HEK293 (cell line): ENCODE results near the gene SLC36A3.

ENCODE experiments used
- CTCF ChIA-PET: fragments of 350-600 bp; formaldehyde crosslinking; extraction: SDS; loops from one replicate; lab custom pipeline; 2021; ENCODE audit warnings: antibody characterized with exemption; lab: Yijun Ruan, JAX
- POLR2A ChIA-PET: fragments of 300-600 bp; formaldehyde crosslinking; extraction: SDS; loops from one replicate; lab custom pipeline; 2020; ENCODE audit warnings: antibody characterized with exemption, inconsistent platforms; lab: Yijun Ruan, JAX
- H3K27ac ChIP-seq: fragments of 200-500 bp; sonication (Bioruptor generic); 2 replicates; pipeline ENCODE4 v1.5.1; 2014; ENCODE audit warnings: low read depth, low read length, control low read depth, inconsistent platforms; ENCODE audit errors: extremely low read depth
- H3K36me3 ChIP-seq, 2 experiments: fragments of 200-500 bp in 1 of 2; sonication (Bioruptor generic) in 1 of 2; 1 replicate in 1 of 2; 2 replicates in 1 of 2; pipeline ENCODE4 v1.5.1; 2014 to 2017; ENCODE audit warnings: inconsistent platforms in 2 of 2, low read length in 2 of 2; ENCODE audit not compliant: control insufficient read depth in 2 of 2, insufficient read depth in 1 of 2
- H3K4me1 ChIP-seq: fragments of 200-500 bp; sonication (Bioruptor generic); 2 replicates; pipeline ENCODE4 v1.5.1; 2014; ENCODE audit warnings: mild to moderate bottlenecking, low read length, inconsistent platforms; ENCODE audit not compliant: control insufficient read depth, insufficient read depth
- H3K4me3 ChIP-seq: 2 replicates; pipeline ENCODE4 v1.5.1; 2011; ENCODE audit warnings: low read depth, mild to moderate bottlenecking, control low read depth, low read length, moderate library complexity
- H3K9me3 ChIP-seq: fragments of 200-500 bp; sonication (Bioruptor generic); 2 replicates; pipeline ENCODE4 v1.5.1; 2014; ENCODE audit warnings: low read depth, low read length, inconsistent platforms; ENCODE audit not compliant: control insufficient read depth, insufficient read depth
- GLIS2 ChIP-seq: fragments of 450-650 bp; formaldehyde crosslinking; IDR thresholded peaks from 2 replicates; pipeline ENCODE4 v1.5.1; 2016; ENCODE audit warnings: missing biosample characterization, missing genetic modification characterization
- KLF1 ChIP-seq: fragments of 450-650 bp; formaldehyde crosslinking; IDR thresholded peaks from 2 replicates; pipeline ENCODE4 v1.5.1; 2016; ENCODE audit warnings: missing biosample characterization, missing genetic modification characterization
- SETDB1 ChIP-seq: IDR thresholded peaks from one replicate; pipeline ENCODE4 v1.6.1; 2017; ENCODE audit warnings: mild to moderate bottlenecking, low read length, moderate library complexity, mixed read lengths; ENCODE audit not compliant: insufficient read length
- TRIM28 ChIP-seq: IDR thresholded peaks from 2 replicates; pipeline ENCODE4 v1.6.1; 2011; ENCODE audit warnings: low read length, control low read depth, borderline replicate concordance
- YY1 ChIP-seq: fragments of 450-650 bp; formaldehyde crosslinking; IDR thresholded peaks from 2 replicates; pipeline ENCODE4 v1.5.1; 2018; ENCODE audit warnings: missing biosample characterization, missing genetic modification characterization
- ZBTB17 ChIP-seq: fragments of 450-650 bp; formaldehyde crosslinking; IDR thresholded peaks from 2 replicates; pipeline ENCODE4 v1.5.1; 2016; ENCODE audit warnings: missing biosample characterization, missing genetic modification characterization
- ZBTB49 ChIP-seq: fragments of 450-650 bp; formaldehyde crosslinking; IDR thresholded peaks from 2 replicates; pipeline ENCODE4 v1.5.1; 2016; ENCODE audit warnings: missing biosample characterization, missing genetic modification characterization, low read depth
- ZNF18 ChIP-seq: fragments of 450-650 bp; formaldehyde crosslinking; IDR thresholded peaks from 2 replicates; pipeline ENCODE4 v1.5.1; 2016; ENCODE audit warnings: missing biosample characterization, missing genetic modification characterization
- ZNF19 ChIP-seq: fragments of 450-650 bp; formaldehyde crosslinking; IDR thresholded peaks from 2 replicates; pipeline ENCODE4; 2016; ENCODE audit warnings: missing biosample characterization, missing genetic modification characterization, low read depth
- ZNF202 ChIP-seq: fragments of 450-650 bp; formaldehyde crosslinking; IDR thresholded peaks from 2 replicates; pipeline ENCODE4 v1.5.1; 2016; ENCODE audit warnings: missing biosample characterization, missing genetic modification characterization, borderline replicate concordance
- ZNF335 ChIP-seq: fragments of 450-650 bp; formaldehyde crosslinking; conservative IDR thresholded peaks from 2 replicates; pipeline ENCODE4 v1.5.1; 2016; ENCODE audit warnings: missing biosample characterization, missing genetic modification characterization
- ZNF350 ChIP-seq: fragments of 450-650 bp; formaldehyde crosslinking; IDR thresholded peaks from 2 replicates; pipeline ENCODE4 v1.5.0; 2017; ENCODE audit warnings: missing biosample characterization, mild to moderate bottlenecking, missing genetic modification characterization
- ZNF416 ChIP-seq: fragments of 450-650 bp; formaldehyde crosslinking; IDR thresholded peaks from 2 replicates; pipeline ENCODE4 v1.5.1; 2016; ENCODE audit warnings: missing biosample characterization, missing genetic modification characterization
- ZNF639 ChIP-seq: fragments of 450-650 bp; formaldehyde crosslinking; IDR thresholded peaks from 2 replicates; pipeline ENCODE4 v1.5.1; 2016; ENCODE audit warnings: missing biosample characterization, missing genetic modification characterization
- ZNF660 ChIP-seq: fragments of 450-650 bp; IDR thresholded peaks from 2 replicates; pipeline ENCODE4 v1.5.1; 2018; ENCODE audit warnings: missing biosample characterization, mild to moderate bottlenecking, missing genetic modification characterization
- ZNF670 ChIP-seq: fragments of 450-650 bp; formaldehyde crosslinking; IDR thresholded peaks from 2 replicates; pipeline ENCODE4 v1.5.1; 2016; ENCODE audit warnings: missing biosample characterization, missing genetic modification characterization, low read depth
- ZNF701 ChIP-seq: fragments of 450-650 bp; formaldehyde crosslinking; IDR thresholded peaks from 2 replicates; pipeline ENCODE4 v1.5.1; 2016; ENCODE audit warnings: missing biosample characterization, missing genetic modification characterization
- ZNF707 ChIP-seq: fragments of 450-650 bp; formaldehyde crosslinking; IDR thresholded peaks from 2 replicates; pipeline ENCODE4 v1.5.1; 2016; ENCODE audit warnings: missing biosample characterization, missing genetic modification characterization
- ZNF777 ChIP-seq: fragments of 450-650 bp; formaldehyde crosslinking; IDR thresholded peaks from 2 replicates; pipeline ENCODE4 v1.5.1; 2017; ENCODE audit warnings: missing biosample characterization, missing genetic modification characterization, borderline replicate concordance

Gene SLC36A3

GRCh38 chr5:151231359-151231758, 72.2 kb downstream of the SLC36A3 start:
- POLR2A ChIA-PET, result interaction anchor here (0.9 kb wide), 1 partner anchor 8 kb away, joined by 3 read pairs; no protein-coding TSS in a partner anchor
- H3K36me3 ChIP-seq, result no peaks in the 10 kb centered on the region
- H3K4me3 ChIP-seq, result no peak overlapping the region
- H3K9me3 ChIP-seq, result no peaks in the 10 kb centered on the region
- no peaks in the 10 kb centered on the region for H3K4me1 ChIP-seq
- no peak overlapping the region for H3K27ac ChIP-seq
- CTCF ChIA-PET, result interaction anchor here (0.6 to 2.3 kb wide), 3 partner anchors 7 to 116 kb away, joined by 4 to 16 read pairs (median 6); no protein-coding TSS in a partner anchor
- no peak for TF ChIP-seq ZNF639 (tag by site-specific recombination)
- no peak for TF ChIP-seq ZNF202 (tag by site-specific recombination)
- no peak for TF ChIP-seq ZNF660 (tag by site-specific recombination)
- TF ChIP-seq ZNF707 (tag by site-specific recombination), result no peak
- TF ChIP-seq YY1 (tag by site-specific recombination), result no peak
- no peak for TF ChIP-seq ZNF335 (tag by site-specific recombination)
- TF ChIP-seq ZNF18, result no peak
- TF ChIP-seq KLF1 (tag by site-specific recombination), result no peak
- TF ChIP-seq ZNF777 (tag by site-specific recombination), result no peak
- no peak for TF ChIP-seq GLIS2 (tag by site-specific recombination)
- TF ChIP-seq ZNF19 (tag by site-specific recombination), result no peak
- TF ChIP-seq ZNF701 (tag by site-specific recombination), result no peak
- TF ChIP-seq TRIM28, result no peak
- TF ChIP-seq SETDB1, result no peak
- TF ChIP-seq ZNF350 (tag by site-specific recombination), result no peak
- no peak for TF ChIP-seq ZNF670
- no peak for TF ChIP-seq ZBTB49 (tag by site-specific recombination)

- Histone ChIP-seq H3K4me3 (no peak overlapping the region), H3K4me1 (no peaks in the 10 kb centered on the region), H3K9me3 (no peaks in the 10 kb centered on the region), H3K36me3 (no peaks in the 10 kb centered on the region), H3K27ac (no peak overlapping the region)
- TF ChIP-seq ZBTB17 (tag by site-specific recombination) (peak; percentile 53), ZNF416 (tag by site-specific recombination) (no peak)
- ChIA-PET CTCF (interaction anchor here (0.6 to 2.3 kb wide), 3 partner anchors 8 to 104 kb away, joined by 3 to 16 read pairs (median 6); no protein-coding TSS in a partner anchor), POLR2A (no interaction called here)
These were observed 73.4 kb downstream of the SLC36A3 start for GRCh38 chr5:151230048-151230680.
